Measurements from ENCODE around the gene TMEM229B.

The TMEM229B gene

DNA sequence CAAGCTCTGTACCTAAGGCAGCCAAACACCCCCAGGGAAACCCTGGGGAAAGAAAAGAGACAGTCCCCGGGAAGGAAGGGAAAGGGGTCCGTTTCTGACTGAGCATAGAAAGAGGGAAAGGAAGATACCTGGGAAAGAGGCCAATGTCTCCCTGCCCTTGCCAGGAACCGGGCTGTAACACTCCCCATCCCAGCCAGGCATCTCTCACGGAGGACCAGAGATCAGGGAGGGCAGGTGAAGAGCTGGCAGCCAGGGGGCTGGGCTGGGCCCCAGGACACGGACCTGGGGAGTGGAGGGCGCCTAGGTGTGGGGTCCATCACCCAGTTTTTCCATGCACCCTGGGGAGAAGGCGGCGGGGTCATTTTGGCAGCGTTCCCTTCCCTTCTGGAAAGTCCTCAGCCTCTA is 25.7 kb upstream of the TMEM229B start:
- in situ Hi-C loops (cut with HindIII; ENCODE audit: low pct_ligation_motif_present, low sequenced_read_pairs), result no loop called here
- TF ChIP-seq, protein P1, sequence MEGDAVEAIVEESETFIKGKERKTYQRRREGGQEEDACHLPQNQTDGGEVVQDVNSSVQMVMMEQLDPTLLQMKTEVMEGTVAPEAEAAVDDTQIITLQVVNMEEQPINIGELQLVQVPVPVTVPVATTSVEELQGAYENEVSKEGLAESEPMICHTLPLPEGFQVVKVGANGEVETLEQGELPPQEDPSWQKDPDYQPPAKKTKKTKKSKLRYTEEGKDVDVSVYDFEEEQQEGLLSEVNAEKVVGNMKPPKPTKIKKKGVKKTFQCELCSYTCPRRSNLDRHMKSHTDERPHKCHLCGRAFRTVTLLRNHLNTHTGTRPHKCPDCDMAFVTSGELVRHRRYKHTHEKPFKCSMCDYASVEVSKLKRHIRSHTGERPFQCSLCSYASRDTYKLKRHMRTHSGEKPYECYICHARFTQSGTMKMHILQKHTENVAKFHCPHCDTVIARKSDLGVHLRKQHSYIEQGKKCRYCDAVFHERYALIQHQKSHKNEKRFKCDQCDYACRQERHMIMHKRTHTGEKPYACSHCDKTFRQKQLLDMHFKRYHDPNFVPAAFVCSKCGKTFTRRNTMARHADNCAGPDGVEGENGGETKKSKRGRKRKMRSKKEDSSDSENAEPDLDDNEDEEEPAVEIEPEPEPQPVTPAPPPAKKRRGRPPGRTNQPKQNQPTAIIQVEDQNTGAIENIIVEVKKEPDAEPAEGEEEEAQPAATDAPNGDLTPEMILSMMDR (IDR thresholded peaks at IDR 0.05; ENCODE audit: low read depth, low read length, missing control alignments), result no peak
- Histone ChIP-seq H3K4me3 (ENCODE audit: low read depth, low read length) (peak overlapping the region; percentile 60), H3K36me3 (replicated peaks) (no peaks in the 10 kb centered on the region), H3K27ac (no peak overlapping the region), H3K27me3 (replicated peaks) (peaks cover 17% of the 10 kb centered on the region)
- DNase-seq, result no peak

DNA sequence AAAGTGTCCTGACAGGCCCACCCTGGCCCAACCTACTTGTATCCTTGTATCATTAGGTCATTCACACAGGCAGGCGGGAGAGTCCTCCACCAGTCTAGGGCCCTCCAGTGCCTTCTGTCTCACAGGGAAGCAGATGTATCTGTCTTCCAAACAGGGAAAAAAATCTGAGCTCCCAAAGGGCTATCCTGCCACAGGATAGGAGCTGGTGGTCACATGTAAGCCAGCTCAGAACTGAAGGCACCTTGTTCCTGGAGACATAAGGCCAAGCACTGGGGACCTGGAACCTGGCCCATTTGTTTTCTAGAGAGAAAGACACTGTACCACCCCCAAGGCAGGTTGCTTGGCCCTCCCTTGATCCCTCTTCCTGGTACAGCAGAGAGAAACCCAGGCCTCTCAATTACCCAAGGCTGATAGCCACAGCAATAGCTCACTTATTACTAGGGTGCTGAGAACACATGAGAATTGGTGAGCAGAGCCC is 25.1 kb upstream of the TMEM229B start:
- DNase-seq, result no peak
- Histone ChIP-seq H3K27ac (no peak overlapping the region), H3K4me3 (ENCODE audit: low read depth, low read length) (no peak overlapping the region), H3K27me3 (replicated peaks) (peaks cover 13% of the 10 kb centered on the region), H3K36me3 (replicated peaks) (no peaks in the 10 kb centered on the region)
- in situ Hi-C loops (cut with HindIII; ENCODE audit: low pct_ligation_motif_present, low sequenced_read_pairs), result no loop called here
- TF ChIP-seq, protein P1 (IDR thresholded peaks at IDR 0.05; ENCODE audit: low read depth, low read length, missing control alignments), result no peak

DNA sequence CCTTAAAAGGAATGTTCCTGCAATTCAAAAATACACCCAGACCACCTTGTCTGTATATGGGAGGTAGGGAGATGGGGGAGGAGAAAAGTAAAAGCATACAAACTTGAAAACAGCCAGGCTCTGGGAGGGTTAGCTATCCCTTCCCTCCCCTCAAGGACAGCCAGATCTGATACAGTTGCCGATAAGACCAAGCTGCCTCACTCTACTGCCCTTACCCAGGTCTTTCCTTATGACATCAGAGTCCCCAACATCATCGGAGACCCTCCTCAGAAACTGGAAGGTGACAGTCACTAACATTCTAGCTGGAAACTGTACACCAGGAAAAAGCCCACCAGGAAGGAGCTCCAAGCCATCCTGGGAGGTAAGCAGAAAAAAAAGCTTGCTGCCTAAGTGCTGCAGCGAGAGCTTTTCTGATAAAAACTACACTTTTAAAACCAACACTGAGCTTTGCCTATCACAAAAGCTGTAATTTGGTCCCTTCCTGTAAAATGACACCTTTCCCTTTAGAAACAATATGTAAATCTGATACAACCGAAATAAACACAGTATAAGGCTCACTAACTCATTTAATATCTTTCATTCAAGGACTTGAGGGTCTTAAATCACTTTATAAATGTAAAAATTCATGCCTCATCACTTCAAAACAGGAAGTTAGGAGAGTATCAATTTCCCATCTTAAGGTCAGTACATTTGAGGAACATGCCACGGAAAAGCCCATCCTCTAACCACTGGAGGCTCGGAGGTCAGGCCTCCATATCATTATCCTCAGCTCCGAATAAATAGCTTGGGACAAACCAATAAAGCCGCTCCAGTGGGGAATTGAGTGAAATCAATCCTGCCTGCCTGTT is 24.2 kb upstream of the TMEM229B start:
- in situ Hi-C loops (cut with HindIII; ENCODE audit: low pct_ligation_motif_present, low sequenced_read_pairs), result no loop called here
- Histone ChIP-seq H3K27me3 (replicated peaks) (peaks cover 12% of the 10 kb centered on the region), H3K36me3 (replicated peaks) (no peaks in the 10 kb centered on the region), H3K4me3 (ENCODE audit: low read depth, low read length) (no peak overlapping the region), H3K27ac (no peak overlapping the region)
- TF ChIP-seq, protein P1 (IDR thresholded peaks at IDR 0.05; ENCODE audit: low read depth, low read length, missing control alignments), result no peak
- no peak for DNase-seq

DNA sequence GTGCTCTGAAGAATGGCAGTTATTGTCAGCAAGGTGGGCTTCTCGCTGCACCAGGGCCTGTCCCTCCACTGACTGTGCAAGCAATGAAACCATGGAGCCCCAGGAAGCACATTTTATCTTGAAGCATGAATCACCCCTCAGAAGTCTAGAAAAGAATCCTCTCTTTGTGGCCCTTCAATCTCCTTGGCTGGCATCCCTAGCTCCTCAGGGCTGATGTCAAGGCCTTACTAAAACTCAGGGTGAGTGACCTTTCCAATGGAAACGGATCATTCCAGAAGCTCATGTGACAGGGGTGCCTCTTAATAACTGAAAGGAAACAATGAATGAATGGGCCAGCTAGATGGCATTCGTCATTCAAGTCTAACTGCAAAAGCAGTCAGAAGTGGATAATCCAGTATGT is 22.3 kb upstream of the TMEM229B start:
- H3K4me3 ChIP-seq (ENCODE audit: low read depth, low read length), result no peak overlapping the region
- in situ Hi-C loops (cut with HindIII; ENCODE audit: low pct_ligation_motif_present, low sequenced_read_pairs), result no loop called here
- TF ChIP-seq, protein P1 (IDR thresholded peaks at IDR 0.05; ENCODE audit: low read depth, low read length, missing control alignments), result no peak
- H3K27me3 ChIP-seq (replicated peaks), result peaks cover 2% of the 10 kb centered on the region
- no peak for DNase-seq
- no peak overlapping the region for H3K27ac ChIP-seq
- no peaks in the 10 kb centered on the region for H3K36me3 ChIP-seq (replicated peaks)

DNA sequence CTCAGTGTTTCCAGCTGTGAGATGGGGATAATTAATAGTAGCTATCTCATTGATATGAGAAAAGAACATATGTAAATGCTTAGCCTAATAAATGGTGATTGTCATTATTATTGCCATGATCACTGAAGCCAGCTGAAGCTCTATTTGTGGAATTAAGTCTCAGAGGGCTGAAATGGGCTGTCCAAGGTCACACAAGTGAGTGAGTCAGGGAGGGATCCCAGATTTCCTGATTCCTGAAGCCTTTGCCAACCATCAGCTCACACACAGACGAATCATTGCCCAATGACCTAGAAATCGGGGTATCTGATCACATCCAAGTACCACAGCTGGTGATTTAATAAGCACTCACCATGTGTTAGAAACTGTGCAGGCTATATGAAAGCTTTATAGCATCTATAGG is 21.6 kb upstream of the TMEM229B start:
- in situ Hi-C loops (cut with HindIII; ENCODE audit: low pct_ligation_motif_present, low sequenced_read_pairs), result no loop called here
- Histone ChIP-seq H3K4me3 (ENCODE audit: low read depth, low read length) (no peak overlapping the region), H3K27me3 (replicated peaks) (peaks cover 2% of the 10 kb centered on the region), H3K27ac (no peak overlapping the region), H3K36me3 (replicated peaks) (no peaks in the 10 kb centered on the region)
- TF ChIP-seq, protein P1 (IDR thresholded peaks at IDR 0.05; ENCODE audit: low read depth, low read length, missing control alignments), result no peak
- DNase-seq, result no peak
